ENCODE results near the gene IDH3B. TPM values are rescaled to one million over a fixed set of nuclear protein-coding genes. Genes with fewer than 3 reads are reported as not detected.

The IDH3B gene
- total and polyA plus RNA-seq, 2 of the 13 experiments (the other 11 are each of a cell fraction or from before 2014, with no cell fraction given) = 215 to 254 TPM

DNA sequence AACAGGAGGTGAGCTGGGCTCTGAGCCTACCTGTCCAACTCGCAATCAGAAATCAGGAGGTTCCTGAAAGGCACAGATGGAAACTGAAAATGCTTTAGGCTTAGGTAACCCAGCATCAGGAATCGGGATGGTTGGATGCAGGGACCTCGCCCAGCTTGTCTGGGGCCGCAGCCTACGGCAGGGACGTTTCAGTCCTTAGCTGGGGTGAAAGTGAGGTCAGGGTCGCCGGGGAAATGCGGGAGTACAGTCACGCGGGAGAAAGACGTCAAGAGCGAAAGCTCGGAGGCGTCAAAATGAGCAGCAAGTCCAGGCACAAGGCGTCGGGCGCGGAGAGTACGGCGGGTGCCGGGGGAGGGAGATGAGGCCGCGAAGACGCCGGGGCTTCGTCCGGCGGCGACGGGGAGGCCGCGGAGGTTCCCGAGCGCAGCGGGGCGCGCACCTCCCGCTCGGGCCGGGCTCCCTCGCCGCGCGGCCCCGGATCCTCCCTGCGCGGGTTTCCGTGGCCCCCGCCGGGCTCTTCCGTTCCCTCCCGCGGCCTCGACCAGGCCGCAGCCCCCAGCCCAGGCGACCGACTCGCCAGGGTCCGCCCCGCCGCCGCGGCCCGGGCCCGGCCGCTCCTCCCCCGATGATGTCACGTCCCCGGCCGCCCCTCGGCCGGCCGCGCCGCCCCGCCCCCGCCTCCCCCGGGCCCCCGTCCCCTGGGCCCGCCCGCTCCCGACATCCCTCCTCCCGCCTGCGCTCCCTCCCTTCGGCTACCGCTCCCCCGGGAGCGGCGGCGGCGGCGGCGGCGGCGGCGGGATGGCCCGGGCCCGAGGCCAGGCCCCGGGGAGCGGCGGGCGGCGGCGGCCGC is 28.2 kb upstream of the IDH3B start, which contains the start of gene EBF4 (continued):
- TF ChIP-seq, protein P1, sequence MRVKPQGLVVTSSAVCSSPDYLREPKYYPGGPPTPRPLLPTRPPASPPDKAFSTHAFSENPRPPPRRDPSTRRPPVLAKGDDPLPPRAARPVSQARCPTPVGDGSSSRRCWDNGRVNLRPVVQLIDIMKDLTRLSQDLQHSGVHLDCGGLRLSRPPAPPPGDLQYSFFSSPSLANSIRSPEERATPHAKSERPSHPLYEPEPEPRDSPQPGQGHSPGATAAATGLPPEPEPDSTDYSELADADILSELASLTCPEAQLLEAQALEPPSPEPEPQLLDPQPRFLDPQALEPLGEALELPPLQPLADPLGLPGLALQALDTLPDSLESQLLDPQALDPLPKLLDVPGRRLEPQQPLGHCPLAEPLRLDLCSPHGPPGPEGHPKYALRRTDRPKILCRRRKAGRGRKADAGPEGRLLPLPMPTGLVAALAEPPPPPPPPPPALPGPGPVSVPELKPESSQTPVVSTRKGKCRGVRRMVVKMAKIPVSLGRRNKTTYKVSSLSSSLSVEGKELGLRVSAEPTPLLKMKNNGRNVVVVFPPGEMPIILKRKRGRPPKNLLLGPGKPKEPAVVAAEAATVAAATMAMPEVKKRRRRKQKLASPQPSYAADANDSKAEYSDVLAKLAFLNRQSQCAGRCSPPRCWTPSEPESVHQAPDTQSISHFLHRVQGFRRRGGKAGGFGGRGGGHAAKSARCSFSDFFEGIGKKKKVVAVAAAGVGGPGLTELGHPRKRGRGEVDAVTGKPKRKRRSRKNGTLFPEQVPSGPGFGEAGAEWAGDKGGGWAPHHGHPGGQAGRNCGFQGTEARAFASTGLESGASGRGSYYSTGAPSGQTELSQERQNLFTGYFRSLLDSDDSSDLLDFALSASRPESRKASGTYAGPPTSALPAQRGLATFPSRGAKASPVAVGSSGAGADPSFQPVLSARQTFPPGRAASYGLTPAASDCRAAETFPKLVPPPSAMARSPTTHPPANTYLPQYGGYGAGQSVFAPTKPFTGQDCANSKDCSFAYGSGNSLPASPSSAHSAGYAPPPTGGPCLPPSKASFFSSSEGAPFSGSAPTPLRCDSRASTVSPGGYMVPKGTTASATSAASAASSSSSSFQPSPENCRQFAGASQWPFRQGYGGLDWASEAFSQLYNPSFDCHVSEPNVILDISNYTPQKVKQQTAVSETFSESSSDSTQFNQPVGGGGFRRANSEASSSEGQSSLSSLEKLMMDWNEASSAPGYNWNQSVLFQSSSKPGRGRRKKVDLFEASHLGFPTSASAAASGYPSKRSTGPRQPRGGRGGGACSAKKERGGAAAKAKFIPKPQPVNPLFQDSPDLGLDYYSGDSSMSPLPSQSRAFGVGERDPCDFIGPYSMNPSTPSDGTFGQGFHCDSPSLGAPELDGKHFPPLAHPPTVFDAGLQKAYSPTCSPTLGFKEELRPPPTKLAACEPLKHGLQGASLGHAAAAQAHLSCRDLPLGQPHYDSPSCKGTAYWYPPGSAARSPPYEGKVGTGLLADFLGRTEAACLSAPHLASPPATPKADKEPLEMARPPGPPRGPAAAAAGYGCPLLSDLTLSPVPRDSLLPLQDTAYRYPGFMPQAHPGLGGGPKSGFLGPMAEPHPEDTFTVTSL (CRISPR knock-in tag; IDR thresholded peaks at IDR 0.05; ENCODE audit: borderline replicate concordance) = no peak; the same call in 1 of the 2 replicates
- TF ChIP-seq ZNF850 (CRISPR knock-in tag; conservative IDR thresholded peaks at IDR 0.05) (no peak), ZNF674 (CRISPR knock-in tag; IDR thresholded peaks at IDR 0.05; ENCODE audit: low read depth) (no peak), MATR3 (CRISPR knock-in tag; IDR thresholded peaks at IDR 0.05) (no peak; the same call in 1 of the 2 replicates), TCF12 (IDR thresholded peaks at IDR 0.05) (no peak), TCF12 (CRISPR knock-in tag; IDR thresholded peaks at IDR 0.05) (no peak), CCDC6 (CRISPR knock-in tag; IDR thresholded peaks at IDR 0.05) (peak; percentile 36; the same call in 1 of the 2 replicates), ZNF781 (CRISPR knock-in tag; IDR thresholded peaks at IDR 0.05; ENCODE audit: borderline replicate concordance, not compliant biosample characterization) (peak; percentile 90), FOXM1 (CRISPR knock-in tag; IDR thresholded peaks at IDR 0.05) (no peak), ZNF652 (CRISPR knock-in tag; IDR thresholded peaks at IDR 0.05; ENCODE audit: borderline replicate concordance, low read depth) (no peak), AGO2 (optimal IDR thresholded peaks at IDR 0.05; ENCODE audit: low read depth, low read length) (no peak), MXD4 (CRISPR knock-in tag; IDR thresholded peaks at IDR 0.05) (peak; percentile 45; the same call in 1 of the 2 replicates), ZBTB7A (CRISPR knock-in tag; IDR thresholded peaks at IDR 0.05) (no peak), KDM1A (CRISPR knock-in tag; IDR thresholded peaks at IDR 0.05) (no peak), ZNF382 (CRISPR knock-in tag; IDR thresholded peaks at IDR 0.05; ENCODE audit: borderline replicate concordance) (no peak)
- TF ChIP-seq, protein P2, sequence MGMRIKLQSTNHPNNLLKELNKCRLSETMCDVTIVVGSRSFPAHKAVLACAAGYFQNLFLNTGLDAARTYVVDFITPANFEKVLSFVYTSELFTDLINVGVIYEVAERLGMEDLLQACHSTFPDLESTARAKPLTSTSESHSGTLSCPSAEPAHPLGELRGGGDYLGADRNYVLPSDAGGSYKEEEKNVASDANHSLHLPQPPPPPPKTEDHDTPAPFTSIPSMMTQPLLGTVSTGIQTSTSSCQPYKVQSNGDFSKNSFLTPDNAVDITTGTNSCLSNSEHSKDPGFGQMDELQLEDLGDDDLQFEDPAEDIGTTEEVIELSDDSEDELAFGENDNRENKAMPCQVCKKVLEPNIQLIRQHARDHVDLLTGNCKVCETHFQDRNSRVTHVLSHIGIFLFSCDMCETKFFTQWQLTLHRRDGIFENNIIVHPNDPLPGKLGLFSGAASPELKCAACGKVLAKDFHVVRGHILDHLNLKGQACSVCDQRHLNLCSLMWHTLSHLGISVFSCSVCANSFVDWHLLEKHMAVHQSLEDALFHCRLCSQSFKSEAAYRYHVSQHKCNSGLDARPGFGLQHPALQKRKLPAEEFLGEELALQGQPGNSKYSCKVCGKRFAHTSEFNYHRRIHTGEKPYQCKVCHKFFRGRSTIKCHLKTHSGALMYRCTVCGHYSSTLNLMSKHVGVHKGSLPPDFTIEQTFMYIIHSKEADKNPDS (CRISPR knock-in tag; IDR thresholded peaks at IDR 0.05) = no peak
- TF ChIP-seq, protein P3, sequence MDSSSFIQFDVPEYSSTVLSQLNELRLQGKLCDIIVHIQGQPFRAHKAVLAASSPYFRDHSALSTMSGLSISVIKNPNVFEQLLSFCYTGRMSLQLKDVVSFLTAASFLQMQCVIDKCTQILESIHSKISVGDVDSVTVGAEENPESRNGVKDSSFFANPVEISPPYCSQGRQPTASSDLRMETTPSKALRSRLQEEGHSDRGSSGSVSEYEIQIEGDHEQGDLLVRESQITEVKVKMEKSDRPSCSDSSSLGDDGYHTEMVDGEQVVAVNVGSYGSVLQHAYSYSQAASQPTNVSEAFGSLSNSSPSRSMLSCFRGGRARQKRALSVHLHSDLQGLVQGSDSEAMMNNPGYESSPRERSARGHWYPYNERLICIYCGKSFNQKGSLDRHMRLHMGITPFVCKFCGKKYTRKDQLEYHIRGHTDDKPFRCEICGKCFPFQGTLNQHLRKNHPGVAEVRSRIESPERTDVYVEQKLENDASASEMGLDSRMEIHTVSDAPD (CRISPR knock-in tag; IDR thresholded peaks at IDR 0.05) = no peak
- TF ChIP-seq, protein P4, sequence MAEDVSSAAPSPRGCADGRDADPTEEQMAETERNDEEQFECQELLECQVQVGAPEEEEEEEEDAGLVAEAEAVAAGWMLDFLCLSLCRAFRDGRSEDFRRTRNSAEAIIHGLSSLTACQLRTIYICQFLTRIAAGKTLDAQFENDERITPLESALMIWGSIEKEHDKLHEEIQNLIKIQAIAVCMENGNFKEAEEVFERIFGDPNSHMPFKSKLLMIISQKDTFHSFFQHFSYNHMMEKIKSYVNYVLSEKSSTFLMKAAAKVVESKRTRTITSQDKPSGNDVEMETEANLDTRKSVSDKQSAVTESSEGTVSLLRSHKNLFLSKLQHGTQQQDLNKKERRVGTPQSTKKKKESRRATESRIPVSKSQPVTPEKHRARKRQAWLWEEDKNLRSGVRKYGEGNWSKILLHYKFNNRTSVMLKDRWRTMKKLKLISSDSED (CRISPR knock-in tag; IDR thresholded peaks at IDR 0.05) = no peak

Data from HepG2 (cell line).